Mesothelial cell of epicardium (in vitro differentiated cells): ENCODE results near the gene NXF1. TPM values are rescaled to one million over a fixed set of nuclear protein-coding genes. Genes with fewer than 3 reads are reported as not detected.
"Not testable (repeated sequence)": the region's sequence is repeated elsewhere in the genome, so short reads cannot be mapped to it uniquely, and the experiment has no call there.

ENCODE experiments used
- DNase-seq, 2 experiments: peaks; one replicate each; pipeline ENCODE4 v3.0.0; 2021; ENCODE audit warnings: low spot score in 2 of 2; ENCODE audit not compliant: unreplicated experiment in 2 of 2
- H3K27ac Mint-ChIP-seq: 2 replicates; pipeline ENCODE4 v1.8.0; 2021; ENCODE audit warnings: mixed read lengths
- H3K27me3 Mint-ChIP-seq: 2 replicates; pipeline ENCODE4 v1.8.0; 2021; ENCODE audit warnings: low read depth, mixed read lengths
- H3K36me3 Mint-ChIP-seq: 2 replicates; pipeline ENCODE4 v1.8.0; 2021; ENCODE audit warnings: mixed read lengths
- H3K4me1 Mint-ChIP-seq: 2 replicates; pipeline ENCODE4 v1.8.0; 2021; ENCODE audit warnings: mixed read lengths
- H3K4me3 Mint-ChIP-seq: 2 replicates; pipeline ENCODE4 v1.8.0; 2021; ENCODE audit warnings: mild to moderate bottlenecking, moderate library complexity, mixed read lengths
- H3K9me3 Mint-ChIP-seq: 2 replicates; pipeline ENCODE4 v1.8.0; 2021; ENCODE audit warnings: mixed read lengths
- CTCF ChIP-seq: fragments of 200-600 bp; sonication (generic); IDR thresholded peaks from one replicate; pipeline ENCODE4 v1.5.0; 2021; ENCODE audit warnings: antibody characterized with exemption; ENCODE audit not compliant: unreplicated experiment
- microRNA-seq: library from miRNA; unstranded; fragments of <30 nt; microRNA quantifications from one replicate; pipeline ENCODE4 v1.2.0, GENCODE V29; 2021; ENCODE audit warnings: inconsistent platforms, mixed read lengths
- total RNA-seq: library from RNA; stranded (reverse); gene quantifications from 3 replicates; pipeline ENCODE4 v1.2.1, GENCODE V29; 2021

The NXF1 gene
- total RNA-seq, 1 donor from 2014 or later: 108 TPM

GRCh38 chr11:62752177-62752785 is 53.0 kb downstream of the NXF1 start:
- DNase-seq: no peak
- no peaks in the 10 kb centered on the region for H3K9me3 Mint-ChIP-seq
- TF ChIP-seq CTCF: no peak
- H3K36me3 Mint-ChIP-seq: peaks cover 13% of the 10 kb centered on the region
- H3K27me3 Mint-ChIP-seq: no peaks in the 10 kb centered on the region
- peaks cover 20% of the 10 kb centered on the region for H3K4me1 Mint-ChIP-seq
- H3K4me3 Mint-ChIP-seq: no peak overlapping the region
- peak overlapping the region; percentile 79 for H3K27ac Mint-ChIP-seq

- peaks cover 20% of the 10 kb centered on the region for H3K4me1 Mint-ChIP-seq
- not testable (repeated sequence) for DNase-seq, H3K9me3 Mint-ChIP-seq, H3K4me3 Mint-ChIP-seq, H3K27ac Mint-ChIP-seq, H3K27me3 Mint-ChIP-seq
- peaks cover 13% of the 10 kb centered on the region for H3K36me3 Mint-ChIP-seq
Measured at GRCh38 chr11:62749931-62750330, 55.3 kb downstream of the NXF1 start.

GRCh38 chr11:62747475-62748160 is 57.6 kb downstream of the NXF1 start:
- Mint-ChIP-seq H3K4me1 (peaks cover 11% of the 10 kb centered on the region), H3K27me3 (no peaks in the 10 kb centered on the region), H3K36me3 (peaks cover 13% of the 10 kb centered on the region), H3K9me3 (no peaks in the 10 kb centered on the region), H3K4me3 (no peak overlapping the region), H3K27ac (peak overlapping the region; percentile 77)
- no peak for TF ChIP-seq CTCF
- DNase-seq: no peak

Small RNA genes lying within 50 kb of the gene (microRNA-seq; reads per million reads assigned to microRNA genes)
- gene MIR6514 (3.5 reads per million, percentile 9 among the genes with 10 or more reads in this experiment), gene MIR6748 (not detected)

Other genes with a start within 250 kb of the NXF1 start
- 1,747 to 1,829 TPM (median 1,814 TPM) in 3 replicates for gene EEF1G, start 231.5 kb downstream of the NXF1 start, total RNA-seq
- 23.7 to 26.0 TPM (median 24.2 TPM) in 3 replicates for gene TUT1, start 213.9 kb downstream of the NXF1 start, total RNA-seq
- gene MTA2, start 203.6 kb downstream of the NXF1 start, total RNA-seq: 121 to 126 TPM (median 124 TPM) in 3 replicates
- 52.2 to 54.3 TPM (median 53.3 TPM) in 3 replicates for gene EML3, start 192.7 kb downstream of the NXF1 start, total RNA-seq
- gene ROM1, start 192.2 kb downstream of the NXF1 start, total RNA-seq: 1.7 to 2.5 TPM (median 1.8 TPM) in 3 replicates
- 48.1 to 56.4 TPM (median 52.6 TPM) in 3 replicates for gene B3GAT3, start 183.5 kb downstream of the NXF1 start, total RNA-seq
- gene GANAB, start 158.8 kb downstream of the NXF1 start, total RNA-seq: 324 to 342 TPM (median 334 TPM) in 3 replicates
- gene INTS5, start 152.1 kb downstream of the NXF1 start, total RNA-seq: 21.0 to 22.3 TPM (median 21.1 TPM) in 3 replicates
- gene C11orf98, start 140.2 kb downstream of the NXF1 start, total RNA-seq: 44.9 to 47.5 TPM (median 47.0 TPM) in 3 replicates
- gene CSKMT, start 140.1 kb downstream of the NXF1 start, total RNA-seq: 17.1 to 20.6 TPM (median 18.7 TPM) in 3 replicates
- gene UQCC3, start 133.8 kb downstream of the NXF1 start, total RNA-seq: 7.3 to 8.4 TPM (median 8.0 TPM) in 3 replicates
- gene LBHD1, start 133.2 kb downstream of the NXF1 start, total RNA-seq: 8.3 to 11.6 TPM (median 9.8 TPM) in 3 replicates
- gene UBXN1, start 126.4 kb downstream of the NXF1 start, total RNA-seq: 112 to 119 TPM (median 118 TPM) in 3 replicates
- 1.6 to 2.3 TPM (median 1.7 TPM) in 3 replicates for gene LRRN4CL, start 115.9 kb downstream of the NXF1 start, total RNA-seq
- 56.9 to 61.4 TPM (median 58.3 TPM) in 3 replicates for gene BSCL2, start 98.0 kb downstream of the NXF1 start, total RNA-seq
- 0.60 to 1.5 TPM (median 0.97 TPM) in 3 replicates for gene GNG3, start 97.8 kb downstream of the NXF1 start, total RNA-seq
- 60.3 to 62.0 TPM (median 61.5 TPM) in 3 replicates for gene HNRNPUL2, start 78.0 kb downstream of the NXF1 start, total RNA-seq
- gene TTC9C, start 77.0 kb downstream of the NXF1 start, total RNA-seq: 39.8 to 46.0 TPM (median 41.7 TPM) in 3 replicates
- gene ZBTB3, start 51.3 kb downstream of the NXF1 start, total RNA-seq: 11.6 to 14.7 TPM (median 13.2 TPM) in 3 replicates
- gene POLR2G, start 43.9 kb downstream of the NXF1 start, total RNA-seq: 84.0 to 89.2 TPM (median 85.2 TPM) in 3 replicates
- gene TAF6L, start 34.0 kb downstream of the NXF1 start, total RNA-seq: 40.2 to 42.9 TPM (median 42.8 TPM) in 3 replicates
- 31.3 to 33.9 TPM (median 32.6 TPM) in 3 replicates for gene TMEM179B, start 18.0 kb downstream of the NXF1 start, total RNA-seq
- gene TMEM223, start 13.4 kb downstream of the NXF1 start, total RNA-seq: 17.4 to 21.4 TPM (median 19.2 TPM) in 3 replicates
- 55.2 to 57.9 TPM (median 55.8 TPM) in 3 replicates for gene STX5, start 26.6 kb upstream of the NXF1 start, total RNA-seq
- not detected in 3 replicates for gene TEX54, start 27.4 kb upstream of the NXF1 start, total RNA-seq
- 59.3 to 63.7 TPM (median 62.1 TPM) in 3 replicates for gene WDR74, start 34.1 kb upstream of the NXF1 start, total RNA-seq
- gene SLC3A2, start 75.5 kb upstream of the NXF1 start, total RNA-seq: 205 to 212 TPM (median 208 TPM) in 3 replicates
- 0.09 to 0.72 TPM (median 0.11 TPM) in 3 replicates for gene CHRM1, start 115.9 kb upstream of the NXF1 start, total RNA-seq
- gene SLC22A6, start 179.5 kb upstream of the NXF1 start, total RNA-seq: not detected in 3 replicates
- gene SLC22A8, start 210.4 kb upstream of the NXF1 start, total RNA-seq: not detected in 3 replicates